ENCODE measurements around the gene SYCE1. TPM values are rescaled to one million over a fixed set of nuclear protein-coding genes. Genes with fewer than 3 reads are reported as not detected.
"Not testable (repeated sequence)": the region's sequence is repeated elsewhere in the genome, so short reads cannot be mapped to it uniquely, and the experiment has no call there.

The SYCE1 gene
- total RNA-seq, 4 donors from 2014 or later: 0.60 to 10.2 TPM; not detected in 2

- TF ChIP-seq CTCF (IDR thresholded peaks at IDR 0.05): no peak
- DNase-seq (ENCODE audit: low spot score) (no peak), ATAC-seq (ENCODE audit: low FRiP score) (no peak)
Observed at GRCh38 chr10:133523631-133524203, 41.7 kb downstream of the SYCE1 start.

- ATAC-seq (ENCODE audit: low FRiP score) (peak; percentile 85), DNase-seq (ENCODE audit: low spot score) (peak; percentile 71)
- TF ChIP-seq CTCF (IDR thresholded peaks at IDR 0.05): peak in 1 of 3 donors; percentile 55
Observed at GRCh38 chr10:133520193-133520738, 45.1 kb downstream of the SYCE1 start.

GRCh38 chr10:133518517-133518916 is 46.9 kb downstream of the SYCE1 start:
- not testable (repeated sequence) for DNase-seq (ENCODE audit: low spot score); ATAC-seq (ENCODE audit: low FRiP score)

- no peak for ATAC-seq (ENCODE audit: low FRiP score)
- DNase-seq (ENCODE audit: low spot score): no peak
- no peak for TF ChIP-seq CTCF (IDR thresholded peaks at IDR 0.05)
Observed at GRCh38 chr10:133516057-133516456, 49.3 kb downstream of the SYCE1 start.

GRCh38 chr10:133515471-133515870 is 49.9 kb downstream of the SYCE1 start:
- no peak for DNase-seq (ENCODE audit: low spot score)
- TF ChIP-seq CTCF (IDR thresholded peaks at IDR 0.05): no peak
- no peak for ATAC-seq (ENCODE audit: low FRiP score)

GRCh38 chr10:133511907-133512528 is 53.4 kb downstream of the SYCE1 start:
- ATAC-seq (ENCODE audit: low FRiP score) (no peak), DNase-seq (ENCODE audit: low spot score) (no peak)
- no peak for TF ChIP-seq CTCF (IDR thresholded peaks at IDR 0.05)

GRCh38 chr10:133511408-133511807 is 54.0 kb downstream of the SYCE1 start:
- ATAC-seq (ENCODE audit: low FRiP score): no peak
- no peak for TF ChIP-seq CTCF (IDR thresholded peaks at IDR 0.05)
- no peak for DNase-seq (ENCODE audit: low spot score)

Data from omental fat pad (tissue), 4 donors.